IPS-NIHi7 (cell line): ENCODE results near the gene ATAD3C.
"Not testable (repeated sequence)": the region's sequence is repeated elsewhere in the genome, so short reads cannot be mapped to it uniquely, and the experiment has no call there.

Experiments
- DNase-seq: peaks from one replicate; pipeline ENCODE4 v3.0.0; 2012; ENCODE audit warnings: mixed read lengths; ENCODE audit errors: extremely low spot score

ATAD3C gene

GRCh38 chr1:1471389-1472052, 22.0 kb downstream of the ATAD3C start, which contains the start of gene ATAD3B:
Gene ATAD3B (plus strand): TSS chr1:1471765. CDS start chr1:1471885, 120 bp downstream.
- DNase-seq = peak; percentile 97

GRCh38 chr1:1472053-1472876, 22.8 kb downstream of the ATAD3C start:
- DNase-seq = not testable (repeated sequence)

GRCh38 chr1:1476011-1476410, 26.5 kb downstream of the ATAD3C start:
- DNase-seq = not testable (repeated sequence)

GRCh38 chr1:1477206-1477605, 27.7 kb downstream of the ATAD3C start:
- DNase-seq = no peak

GRCh38 chr1:1479547-1480487, 30.3 kb downstream of the ATAD3C start:
- no peak for DNase-seq

GRCh38 chr1:1480488-1480867, 31.0 kb downstream of the ATAD3C start:
- DNase-seq = not testable (repeated sequence)

GRCh38 chr1:1481811-1482210, 32.3 kb downstream of the ATAD3C start:
- DNase-seq = not testable (repeated sequence)

- no peak for DNase-seq
Observed at GRCh38 chr1:1482856-1483255, 33.4 kb downstream of the ATAD3C start.

- DNase-seq = no peak
Observed at GRCh38 chr1:1483714-1484113, 34.2 kb downstream of the ATAD3C start.

- DNase-seq = not testable (repeated sequence)
Observed at GRCh38 chr1:1484976-1485750, 35.7 kb downstream of the ATAD3C start.

- DNase-seq = not testable (repeated sequence)
Observed at GRCh38 chr1:1485755-1486317, 36.3 kb downstream of the ATAD3C start.

GRCh38 chr1:1487701-1488100, 38.2 kb downstream of the ATAD3C start:
- no peak for DNase-seq

- no peak for DNase-seq
Observed at GRCh38 chr1:1489231-1489630, 39.7 kb downstream of the ATAD3C start.

- no peak for DNase-seq
Observed at GRCh38 chr1:1489861-1490260, 40.4 kb downstream of the ATAD3C start.

GRCh38 chr1:1490633-1491230, 41.2 kb downstream of the ATAD3C start:
- DNase-seq = no peak

- no peak for DNase-seq
Observed at GRCh38 chr1:1491601-1492000, 42.1 kb downstream of the ATAD3C start.

GRCh38 chr1:1494311-1494710, 44.8 kb downstream of the ATAD3C start:
- DNase-seq = not testable (repeated sequence)

GRCh38 chr1:1495461-1495975, 46.0 kb downstream of the ATAD3C start:
- DNase-seq = not testable (repeated sequence)

- DNase-seq = not testable (repeated sequence)
Observed at GRCh38 chr1:1504777-1505365, 55.4 kb downstream of the ATAD3C start.

- DNase-seq = not testable (repeated sequence)
Observed at GRCh38 chr1:1505366-1505798, 55.9 kb downstream of the ATAD3C start.
